GM20431 (cell line): ENCODE results near the gene CD2.

Experiments
- in situ Hi-C: fragments of 300-500 bp; cut with MseI, MboI; formaldehyde crosslinking; loops from one replicate; pipeline ENCODE4 v1.15.0; 2020; ENCODE audit warnings: low sequenced_read_pairs; ENCODE audit not compliant: unreplicated experiment

Gene CD2

DNA sequence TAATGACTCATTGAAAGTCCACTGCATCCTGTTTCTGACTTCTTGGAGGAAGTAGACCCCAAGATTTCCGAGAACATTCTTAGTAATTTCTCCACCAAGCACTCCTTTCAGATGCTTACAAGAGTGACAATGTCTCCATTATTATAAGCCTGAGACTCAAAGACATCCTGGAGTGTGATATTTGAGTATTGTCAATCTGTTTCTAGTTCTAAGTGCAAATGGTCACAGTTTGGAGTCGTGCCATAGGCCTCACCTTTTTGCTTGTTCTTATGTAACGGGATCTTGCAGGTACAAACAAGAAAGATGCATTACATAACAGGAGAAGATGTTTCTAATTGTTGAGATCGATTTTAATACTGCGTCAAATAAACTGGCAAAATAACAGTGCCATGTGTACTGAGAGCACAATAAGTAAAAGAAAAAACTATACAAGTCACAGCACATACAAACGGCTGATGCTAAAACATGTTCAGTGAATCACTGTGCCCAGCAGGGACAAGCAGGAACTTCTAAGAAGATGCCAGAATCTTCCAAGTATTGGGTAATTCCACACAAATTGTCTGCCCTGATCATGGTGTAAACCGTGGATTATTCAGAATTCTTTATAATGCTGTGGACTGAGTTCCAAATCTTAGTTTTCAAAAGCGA is 54.1 kb downstream of the CD2 start:
- in situ Hi-C loops = no loop called here

DNA sequence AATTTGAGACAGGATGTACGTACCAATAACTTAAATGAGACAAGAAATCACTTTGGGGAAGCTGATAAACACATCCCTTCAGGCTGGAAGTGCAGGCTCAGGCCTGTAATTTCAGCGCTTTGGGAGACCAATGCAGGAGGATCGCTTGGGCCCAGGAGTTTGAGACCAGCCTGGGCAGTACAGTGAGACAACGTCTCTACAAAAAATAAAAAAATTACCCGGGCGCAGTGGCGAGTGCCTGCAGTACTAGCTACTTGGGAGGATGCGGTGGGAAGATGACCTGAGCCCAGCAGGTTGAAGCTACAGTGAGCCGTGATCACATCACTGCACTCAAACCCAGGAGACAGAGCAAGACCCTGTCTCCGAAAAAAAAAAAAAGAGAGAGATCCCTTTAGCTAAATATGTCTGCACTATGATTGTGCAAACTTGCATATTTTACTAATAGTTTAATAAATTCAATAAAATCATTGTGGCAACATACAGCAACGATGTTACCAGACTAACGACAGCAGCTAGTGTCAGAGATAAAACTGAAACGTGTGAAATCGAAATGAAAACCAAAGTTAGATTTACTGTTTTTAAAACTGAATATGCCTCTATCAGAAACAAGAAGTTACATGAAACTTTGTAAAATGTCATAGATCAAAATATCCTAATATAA is 54.7 kb downstream of the CD2 start:
- in situ Hi-C loops = no loop called here

DNA sequence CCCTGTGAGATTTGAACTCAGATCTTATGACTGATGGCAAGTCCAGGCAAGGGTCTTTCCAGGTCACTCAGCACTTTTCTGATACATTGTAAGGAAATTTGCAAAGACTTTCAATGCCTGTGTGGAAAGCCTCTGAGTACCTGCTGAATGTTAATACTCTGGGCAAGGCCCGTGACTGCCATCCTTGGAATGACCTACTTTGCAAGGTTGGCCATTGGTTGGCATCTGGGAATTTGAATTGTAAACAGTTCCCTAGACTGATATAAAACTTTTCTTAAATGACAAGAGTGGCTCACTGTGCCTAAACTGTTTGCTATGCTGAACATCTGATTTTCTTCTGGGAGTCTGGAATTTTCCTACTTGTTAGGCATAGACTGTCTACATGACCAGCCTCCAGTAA is 57.1 kb downstream of the CD2 start:
- in situ Hi-C loops = loop anchor here (10.0 kb wide), 1 partner anchor 77 kb away; no protein-coding TSS in a partner anchor

DNA sequence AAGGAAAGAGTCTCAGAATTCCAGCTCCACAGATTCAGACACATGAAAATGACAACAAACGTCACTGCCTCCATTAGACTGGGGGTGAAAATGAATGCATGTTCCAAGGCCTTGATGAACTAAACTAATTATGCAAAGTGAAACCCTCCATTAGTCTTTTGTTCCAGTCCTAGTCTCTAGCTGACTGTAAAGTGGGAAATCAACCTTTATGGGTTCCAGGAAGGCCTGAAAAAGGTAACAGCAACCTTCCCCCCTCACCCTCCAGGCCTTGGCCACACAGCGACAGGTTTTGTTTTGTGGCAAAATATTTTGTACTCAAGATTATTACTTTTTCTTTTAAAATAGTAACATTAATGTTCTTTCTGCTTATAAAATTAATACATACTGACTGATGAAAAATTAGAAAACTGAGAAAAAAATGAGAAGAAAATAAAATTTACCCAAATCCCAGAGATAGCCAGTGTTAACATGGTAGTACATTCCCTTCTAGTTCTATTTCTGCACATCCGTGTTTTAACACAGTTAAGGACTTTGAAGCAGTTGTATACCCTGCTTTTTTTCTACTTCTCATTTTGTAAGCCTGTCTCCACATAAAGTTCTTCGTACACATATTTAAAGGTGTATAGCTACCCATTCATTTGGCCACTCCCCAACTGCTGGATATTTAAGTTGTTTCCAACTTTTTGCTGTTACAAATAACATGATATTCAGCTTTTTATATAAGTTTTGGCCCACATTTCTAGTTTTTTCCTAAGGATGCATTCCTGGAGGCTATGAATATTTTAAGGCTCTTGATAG is 60.9 kb downstream of the CD2 start:
- in situ Hi-C loops = loop anchor here (10.0 kb wide), 1 partner anchor 80 kb away; no protein-coding TSS in a partner anchor

DNA sequence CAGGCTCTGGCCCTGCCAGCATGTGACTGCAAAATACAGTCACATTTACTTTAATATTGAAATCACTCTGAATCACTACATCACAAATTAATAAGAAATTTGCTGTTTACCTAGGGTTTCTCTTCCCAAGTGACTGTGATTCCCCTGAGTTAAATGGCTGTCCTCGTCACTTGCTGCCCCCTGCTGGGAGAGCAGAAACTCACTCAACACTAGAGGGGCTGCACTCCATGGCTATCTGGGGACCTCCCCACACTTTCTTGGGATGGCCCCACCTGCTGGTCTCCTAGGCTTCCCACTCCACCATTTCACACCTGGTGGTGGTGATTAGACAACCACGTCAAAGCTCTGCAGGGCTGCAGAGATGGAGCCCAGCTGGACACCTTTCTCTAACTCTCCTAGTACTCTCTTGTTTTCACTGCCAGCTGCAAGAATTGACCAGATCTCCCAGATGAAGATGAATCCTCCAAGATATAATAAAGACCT is 63.4 kb downstream of the CD2 start:
- in situ Hi-C loops = loop anchor here (10.0 kb wide), 1 partner anchor 83 kb away; no protein-coding TSS in a partner anchor
